Activated naive CD4-positive, alpha-beta T cell treated with anti-CD3 and anti-CD28 coated beads, Interleukin-2, amount 50 U/mL, for 24 hours (primary cell): ENCODE measurements around the gene CCDC54.

Experiments used
- H3K27ac Mint-ChIP-seq: one replicate; pipeline ENCODE4 v1.8.0; 2021; ENCODE audit warnings: mild to moderate bottlenecking, mixed read lengths
- H3K27me3 Mint-ChIP-seq: one replicate; pipeline ENCODE4 v1.8.0; 2021; ENCODE audit warnings: mixed read lengths
- H3K36me3 Mint-ChIP-seq: one replicate; pipeline ENCODE4 v1.8.0; 2021; ENCODE audit warnings: mixed read lengths
- H3K4me1 Mint-ChIP-seq: one replicate; pipeline ENCODE4 v1.8.0; 2021; ENCODE audit warnings: mixed read lengths
- H3K4me3 Mint-ChIP-seq: one replicate; pipeline ENCODE4 v1.8.0; 2021; ENCODE audit warnings: mild to moderate bottlenecking, mixed read lengths
- H3K9me3 Mint-ChIP-seq: one replicate; pipeline ENCODE4 v1.8.0; 2021; ENCODE audit warnings: mixed read lengths

Gene CCDC54

GRCh38 chr3:107373896-107374295, 3.3 kb upstream of the CCDC54 start:
- no peaks in the 10 kb centered on the region for H3K4me1 Mint-ChIP-seq
- no peaks in the 10 kb centered on the region for H3K9me3 Mint-ChIP-seq
- H3K36me3 Mint-ChIP-seq, result no peaks in the 10 kb centered on the region
- no peaks in the 10 kb centered on the region for H3K27me3 Mint-ChIP-seq
- H3K4me3 Mint-ChIP-seq, result no peak overlapping the region
- no peak overlapping the region for H3K27ac Mint-ChIP-seq

DNA sequence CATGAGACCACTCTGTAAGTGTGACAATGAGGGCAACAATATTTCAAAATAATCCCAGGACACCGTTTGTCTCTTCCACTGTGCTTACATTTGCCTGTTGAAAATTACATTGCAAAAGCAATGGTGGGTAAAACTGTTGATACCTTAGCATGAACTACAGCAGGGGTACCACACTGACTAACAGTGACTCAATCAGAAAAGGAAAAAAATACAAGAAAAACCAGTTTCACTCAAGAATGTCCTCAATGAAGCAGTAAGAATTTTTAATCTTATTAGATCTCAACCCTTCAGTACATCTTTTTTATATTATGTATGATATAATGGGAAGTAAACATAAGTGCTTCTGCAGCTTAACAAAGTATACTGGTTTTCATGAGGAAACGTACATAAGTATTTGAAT, 1.6 kb upstream of the CCDC54 start:
- H3K4me3 Mint-ChIP-seq, result no peak overlapping the region
- H3K27me3 Mint-ChIP-seq, result peaks cover 2% of the 10 kb centered on the region
- no peaks in the 10 kb centered on the region for H3K9me3 Mint-ChIP-seq
- no peak overlapping the region for H3K27ac Mint-ChIP-seq
- H3K36me3 Mint-ChIP-seq, result no peaks in the 10 kb centered on the region
- no peaks in the 10 kb centered on the region for H3K4me1 Mint-ChIP-seq

- no peak overlapping the region for H3K4me3 Mint-ChIP-seq
- no peaks in the 10 kb centered on the region for H3K9me3 Mint-ChIP-seq
- no peaks in the 10 kb centered on the region for H3K36me3 Mint-ChIP-seq
- no peaks in the 10 kb centered on the region for H3K4me1 Mint-ChIP-seq
- peaks cover 2% of the 10 kb centered on the region for H3K27me3 Mint-ChIP-seq
- no peak overlapping the region for H3K27ac Mint-ChIP-seq
Observed at GRCh38 chr3:107382631-107383030, 5.4 kb downstream of the CCDC54 start.

DNA sequence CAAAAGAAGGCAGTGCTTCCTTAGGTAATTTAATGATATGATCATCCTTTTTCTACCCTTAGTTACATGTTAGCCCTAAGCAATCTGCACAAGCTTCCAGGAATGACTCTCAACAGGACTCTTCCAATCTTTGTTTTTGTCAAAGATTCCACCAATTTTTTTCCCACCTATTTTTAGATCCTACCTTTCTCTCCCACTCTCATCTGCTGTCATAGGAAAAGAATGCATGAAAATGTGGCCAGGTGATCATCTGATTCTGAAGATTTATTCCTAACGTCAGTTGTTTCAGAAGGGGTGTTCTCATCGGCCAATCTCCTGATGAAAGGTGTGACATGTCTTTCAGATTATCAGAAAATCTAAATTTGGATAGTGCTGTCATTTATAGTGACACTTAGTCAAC, 7.2 kb downstream of the CCDC54 start:
- Mint-ChIP-seq H3K27me3 (peaks cover 2% of the 10 kb centered on the region), H3K36me3 (no peaks in the 10 kb centered on the region), H3K4me1 (no peaks in the 10 kb centered on the region), H3K27ac (no peak overlapping the region), H3K9me3 (no peaks in the 10 kb centered on the region), H3K4me3 (no peak overlapping the region)

- Mint-ChIP-seq H3K36me3 (no peaks in the 10 kb centered on the region), H3K9me3 (no peaks in the 10 kb centered on the region), H3K27me3 (peaks cover 2% of the 10 kb centered on the region), H3K4me1 (no peaks in the 10 kb centered on the region), H3K4me3 (no peak overlapping the region), H3K27ac (no peak overlapping the region)
Observed at GRCh38 chr3:107384907-107385306, 7.7 kb downstream of the CCDC54 start.

DNA sequence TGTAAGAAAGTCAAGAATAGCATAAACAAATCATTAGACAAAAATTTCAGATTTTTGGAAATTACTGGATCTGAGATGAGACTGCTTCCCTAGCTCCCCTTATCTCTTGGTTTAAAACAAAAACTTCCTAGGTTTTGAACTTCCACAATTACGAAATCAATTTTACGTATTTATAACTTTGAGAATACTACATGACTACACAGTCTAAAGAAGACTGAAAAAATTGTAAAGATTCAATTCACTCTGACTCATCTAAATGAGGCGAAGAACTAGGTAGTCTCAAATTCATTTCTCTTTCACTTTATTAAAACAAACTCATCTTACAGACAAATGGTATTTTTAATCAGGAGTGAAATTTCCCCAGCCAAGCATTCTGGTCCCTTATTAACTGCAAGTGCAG, 10.3 kb downstream of the CCDC54 start:
- Mint-ChIP-seq H3K4me1 (no peaks in the 10 kb centered on the region), H3K9me3 (no peaks in the 10 kb centered on the region), H3K36me3 (no peaks in the 10 kb centered on the region), H3K27me3 (no peaks in the 10 kb centered on the region), H3K27ac (no peak overlapping the region), H3K4me3 (no peak overlapping the region)

- no peaks in the 10 kb centered on the region for H3K9me3 Mint-ChIP-seq
- no peak overlapping the region for H3K4me3 Mint-ChIP-seq
- no peaks in the 10 kb centered on the region for H3K36me3 Mint-ChIP-seq
- no peaks in the 10 kb centered on the region for H3K4me1 Mint-ChIP-seq
- H3K27ac Mint-ChIP-seq, result no peak overlapping the region
- peaks cover 1% of the 10 kb centered on the region for H3K27me3 Mint-ChIP-seq
Observed at GRCh38 chr3:107392549-107393165, 15.4 kb downstream of the CCDC54 start.

- Mint-ChIP-seq H3K36me3 (no peaks in the 10 kb centered on the region), H3K27me3 (peaks cover 4% of the 10 kb centered on the region), H3K4me3 (no peak overlapping the region), H3K9me3 (peaks cover 5% of the 10 kb centered on the region), H3K27ac (no peak overlapping the region), H3K4me1 (no peaks in the 10 kb centered on the region)
Observed at GRCh38 chr3:107394502-107394901, 17.3 kb downstream of the CCDC54 start.

GRCh38 chr3:107395066-107395465, 17.8 kb downstream of the CCDC54 start:
- Mint-ChIP-seq H3K4me3 (no peak overlapping the region), H3K9me3 (peaks cover 5% of the 10 kb centered on the region), H3K27me3 (peaks cover 4% of the 10 kb centered on the region), H3K4me1 (no peaks in the 10 kb centered on the region), H3K36me3 (no peaks in the 10 kb centered on the region), H3K27ac (no peak overlapping the region)

DNA sequence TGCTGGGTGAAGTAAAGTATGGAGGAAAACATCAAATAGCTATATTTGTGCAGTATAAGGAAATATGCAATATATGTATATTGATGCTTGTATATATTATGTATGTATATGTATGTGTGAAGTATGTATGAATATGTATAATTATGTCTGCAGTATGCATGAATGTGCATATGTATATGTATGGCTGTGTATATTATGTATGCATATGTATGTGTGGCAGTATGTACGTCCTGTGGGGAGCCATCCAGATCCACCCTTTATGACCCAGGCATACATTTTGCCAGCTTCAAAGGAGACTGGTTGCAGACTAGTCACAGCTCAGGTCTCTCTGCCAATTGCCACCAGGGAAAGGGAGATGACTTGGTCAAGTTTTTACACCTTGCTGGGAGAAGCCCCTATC, 24.1 kb downstream of the CCDC54 start:
- peaks cover 4% of the 10 kb centered on the region for H3K27me3 Mint-ChIP-seq
- H3K4me1 Mint-ChIP-seq, result no peaks in the 10 kb centered on the region
- H3K36me3 Mint-ChIP-seq, result no peaks in the 10 kb centered on the region
- H3K9me3 Mint-ChIP-seq, result peaks cover 5% of the 10 kb centered on the region
- no peak overlapping the region for H3K4me3 Mint-ChIP-seq
- no peak overlapping the region for H3K27ac Mint-ChIP-seq

DNA sequence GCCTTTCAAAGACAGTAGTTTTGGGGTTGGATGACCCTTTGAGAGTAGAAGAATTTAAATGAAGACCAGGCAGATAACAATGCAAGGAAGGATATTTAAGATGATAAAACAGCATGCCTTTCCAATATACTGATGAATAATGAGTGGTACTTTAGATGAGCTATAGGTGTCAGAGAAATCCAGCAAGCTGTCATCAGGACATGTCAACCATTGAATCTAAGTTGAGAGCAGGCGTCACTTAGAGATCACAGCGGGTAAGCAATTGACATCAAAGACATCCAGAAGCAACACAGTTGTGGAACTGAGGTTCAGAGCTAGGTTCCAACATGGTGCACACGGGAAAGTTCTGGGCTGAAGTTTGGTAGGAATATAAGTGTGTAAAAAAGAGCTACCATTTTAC, 25.0 kb downstream of the CCDC54 start:
- peaks cover 3% of the 10 kb centered on the region for H3K27me3 Mint-ChIP-seq
- H3K4me3 Mint-ChIP-seq, result no peak overlapping the region
- no peak overlapping the region for H3K27ac Mint-ChIP-seq
- H3K36me3 Mint-ChIP-seq, result no peaks in the 10 kb centered on the region
- H3K4me1 Mint-ChIP-seq, result no peaks in the 10 kb centered on the region
- H3K9me3 Mint-ChIP-seq, result peaks cover 5% of the 10 kb centered on the region

DNA sequence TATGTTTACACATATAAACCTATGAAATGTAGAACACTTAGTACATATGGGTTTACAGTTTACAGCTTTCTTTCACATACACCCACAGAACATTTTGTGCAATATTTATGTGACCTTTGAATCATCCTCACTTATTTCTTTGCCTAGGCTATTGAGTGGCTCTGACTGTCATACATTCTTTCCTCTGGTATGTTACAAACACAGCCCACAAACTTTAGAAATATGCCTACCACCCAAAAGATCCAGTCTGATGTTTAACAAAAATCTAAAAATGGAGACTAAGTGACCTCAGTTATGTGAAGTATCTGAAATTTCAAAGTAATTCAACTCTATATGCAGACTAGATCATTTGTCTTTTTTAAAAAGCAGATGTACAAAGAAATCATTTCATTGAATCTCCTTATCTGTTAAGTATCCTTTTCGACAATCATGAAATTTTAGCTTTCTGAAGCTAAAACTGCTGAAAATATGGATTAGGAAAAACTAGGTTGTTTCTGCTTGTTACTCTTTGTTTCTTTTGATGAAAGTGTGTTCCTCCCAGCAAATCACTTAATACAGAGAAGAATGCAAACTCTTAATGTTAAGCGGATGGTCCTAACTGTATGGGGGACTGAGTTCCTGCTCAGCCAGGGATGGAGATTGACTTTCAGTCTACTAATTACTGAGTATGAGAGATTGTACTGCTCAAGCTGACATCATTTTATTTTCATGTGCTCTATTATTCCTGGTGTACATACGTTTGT, 27.7 kb downstream of the CCDC54 start:
- Mint-ChIP-seq H3K27ac (no peak overlapping the region), H3K4me3 (no peak overlapping the region), H3K27me3 (no peaks in the 10 kb centered on the region), H3K4me1 (no peaks in the 10 kb centered on the region), H3K9me3 (peaks cover 9% of the 10 kb centered on the region), H3K36me3 (peaks cover 3% of the 10 kb centered on the region)

DNA sequence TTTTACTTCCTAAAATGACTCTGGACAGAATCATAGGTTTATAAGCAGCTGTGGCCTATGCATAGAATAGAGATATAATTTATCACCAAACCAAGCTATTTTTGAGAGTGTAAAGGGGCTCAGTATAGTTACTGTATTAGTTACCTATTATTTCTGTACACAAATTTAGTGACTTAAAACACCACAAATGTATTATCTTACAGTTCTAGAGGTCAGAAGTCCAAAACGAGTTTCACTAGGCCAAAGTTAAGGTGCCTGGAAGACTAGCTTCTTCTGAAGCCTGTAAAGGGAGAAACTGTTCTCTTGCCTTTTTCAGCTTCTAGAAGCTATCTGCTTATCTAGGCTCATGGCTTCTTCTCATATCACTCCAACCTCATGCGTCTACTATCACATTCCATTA, 30.1 kb downstream of the CCDC54 start:
- Mint-ChIP-seq H3K36me3 (peaks cover 3% of the 10 kb centered on the region), H3K9me3 (peaks cover 9% of the 10 kb centered on the region), H3K27me3 (no peaks in the 10 kb centered on the region), H3K4me1 (no peaks in the 10 kb centered on the region), H3K27ac (no peak overlapping the region), H3K4me3 (no peak overlapping the region)

DNA sequence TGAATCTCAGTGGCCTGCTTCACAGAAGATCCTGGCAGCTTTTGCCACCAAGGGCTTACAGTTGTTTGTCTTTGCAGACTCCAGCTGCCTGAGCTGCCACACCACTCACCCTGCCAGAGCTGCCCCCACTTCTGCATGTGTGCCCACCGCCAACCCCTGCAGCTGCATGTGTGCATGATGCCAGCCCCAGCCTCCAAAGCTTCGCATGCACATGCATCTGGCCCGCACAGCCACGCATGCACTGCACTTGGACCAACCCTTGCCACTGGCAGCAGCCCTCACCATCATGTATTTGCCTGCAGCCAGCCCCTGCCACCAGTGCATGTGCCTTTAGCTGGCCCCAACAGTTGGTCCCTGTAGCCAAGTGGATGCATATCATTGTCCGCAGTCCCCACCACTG, 31.3 kb downstream of the CCDC54 start:
- peaks cover 3% of the 10 kb centered on the region for H3K36me3 Mint-ChIP-seq
- H3K27me3 Mint-ChIP-seq, result no peaks in the 10 kb centered on the region
- no peak overlapping the region for H3K4me3 Mint-ChIP-seq
- no peak overlapping the region for H3K27ac Mint-ChIP-seq
- no peaks in the 10 kb centered on the region for H3K4me1 Mint-ChIP-seq
- peaks cover 9% of the 10 kb centered on the region for H3K9me3 Mint-ChIP-seq

- no peaks in the 10 kb centered on the region for H3K27me3 Mint-ChIP-seq
- no peak overlapping the region for H3K27ac Mint-ChIP-seq
- H3K4me3 Mint-ChIP-seq, result no peak overlapping the region
- H3K4me1 Mint-ChIP-seq, result peaks cover 6% of the 10 kb centered on the region
- H3K36me3 Mint-ChIP-seq, result peaks cover 3% of the 10 kb centered on the region
- H3K9me3 Mint-ChIP-seq, result peaks cover 9% of the 10 kb centered on the region
Observed at GRCh38 chr3:107409365-107409764, 32.1 kb downstream of the CCDC54 start.

GRCh38 chr3:107410606-107411005, 33.4 kb downstream of the CCDC54 start:
- Mint-ChIP-seq H3K4me1 (peaks cover 10% of the 10 kb centered on the region), H3K4me3 (no peak overlapping the region)

GRCh38 chr3:107411056-107411455, 33.8 kb downstream of the CCDC54 start:
- Mint-ChIP-seq H3K27ac (no peak overlapping the region), H3K4me3 (no peak overlapping the region), H3K27me3 (no peaks in the 10 kb centered on the region), H3K4me1 (peaks cover 10% of the 10 kb centered on the region), H3K9me3 (peaks cover 9% of the 10 kb centered on the region), H3K36me3 (peaks cover 3% of the 10 kb centered on the region)

More at GRCh38 chr3:107410606-107411005, 33.4 kb downstream of the CCDC54 start:
- H3K27ac Mint-ChIP-seq, result no peak overlapping the region
- no peaks in the 10 kb centered on the region for H3K27me3 Mint-ChIP-seq
- H3K9me3 Mint-ChIP-seq, result peaks cover 9% of the 10 kb centered on the region
- H3K36me3 Mint-ChIP-seq, result peaks cover 3% of the 10 kb centered on the region
